DND-41 (cell line): Measurements from ENCODE around the gene MRM3.

Experiments used
- ATAC-seq: fragments of 200-7000 bp; cut with Tn5 transposase; 3 replicates; pipeline ENCODE4 v1.9.1; 2021; ENCODE audit warnings: low read depth; ENCODE audit not compliant: insufficient read depth
- DNase-seq: peaks from one replicate; pipeline ENCODE4 v3.0.0-alpha.2; 2020
- H2AFZ ChIP-seq: 2 replicates; pipeline ENCODE4 v1.6.0; 2012; ENCODE audit warnings: low read depth, low read length
- H3K27ac ChIP-seq: 2 replicates; pipeline ENCODE4 v1.5.1; 2012; ENCODE audit warnings: low read length, inconsistent platforms
- H3K27me3 ChIP-seq: fragments of 200-600 bp; sonication (generic); 2 replicates; pipeline ENCODE4 v1.6.0; 2012; ENCODE audit warnings: low read length, mild to moderate bottlenecking, inconsistent platforms; ENCODE audit not compliant: insufficient read depth, poor library complexity
- H3K36me3 ChIP-seq: 2 replicates; pipeline ENCODE4 v1.5.1; 2012; ENCODE audit warnings: low read length, inconsistent platforms; ENCODE audit not compliant: insufficient read depth
- H3K4me1 ChIP-seq: 2 replicates; pipeline ENCODE4 v1.5.1; 2012; ENCODE audit warnings: mild to moderate bottlenecking, low read length; ENCODE audit not compliant: insufficient read depth
- H3K4me2 ChIP-seq: 2 replicates; pipeline ENCODE4 v1.6.0; 2012; ENCODE audit warnings: mild to moderate bottlenecking, moderate library complexity, low read length, inconsistent platforms; ENCODE audit not compliant: insufficient read depth
- H3K4me3 ChIP-seq, 2 experiments: fragments of 200-600 bp in 1 of 2; shearing (Covaris generic) in 1 of 2; 2 replicates each; pipeline ENCODE4 v1.5.1; 2012 to 2016; ENCODE audit warnings: inconsistent platforms in 2 of 2, low read length in 2 of 2, mild to moderate bottlenecking in 2 of 2, low read depth in 1 of 2, moderate library complexity in 1 of 2
- H3K79me2 ChIP-seq: 2 replicates; pipeline ENCODE4 v1.6.0; 2012; ENCODE audit warnings: low read length, inconsistent platforms; ENCODE audit not compliant: insufficient read depth
- H3K9ac ChIP-seq: 2 replicates; pipeline ENCODE4 v1.6.0; 2012; ENCODE audit warnings: low read depth, mild to moderate bottlenecking, inconsistent platforms, low read length, moderate library complexity
- H3K9me3 ChIP-seq: 2 replicates; pipeline ENCODE4 v1.5.1; 2012; ENCODE audit warnings: low read length, moderate library complexity, mild to moderate bottlenecking, inconsistent platforms; ENCODE audit not compliant: insufficient read depth, severe bottlenecking
- H4K20me1 ChIP-seq: 2 replicates; pipeline ENCODE4 v1.6.0; 2012; ENCODE audit warnings: low read length; ENCODE audit not compliant: insufficient read depth
- CTCF ChIP-seq: IDR thresholded peaks from 2 replicates; pipeline ENCODE4 v1.5.1; 2012; ENCODE audit warnings: borderline replicate concordance, low read length, moderate library complexity, mild to moderate bottlenecking; ENCODE audit not compliant: poor library complexity, severe bottlenecking; ENCODE audit errors: extremely low read depth
- EZH2 ChIP-seq: IDR thresholded peaks from 3 replicates; pipeline ENCODE4 v1.6.1; 2012; ENCODE audit warnings: borderline replicate concordance, low read depth, mild to moderate bottlenecking, moderate library complexity, low read length, inconsistent platforms; ENCODE audit not compliant: severe bottlenecking

MRM3 gene

GRCh38 chr17:773467-774312 lies 8.5 kb upstream of the MRM3 start:
- no peak overlapping the region for H3K27ac ChIP-seq
- H3K9me3 ChIP-seq, result no peaks in the 10 kb centered on the region
- no peak for ATAC-seq
- peaks cover 24% of the 10 kb centered on the region for H3K79me2 ChIP-seq
- H3K4me1 ChIP-seq, result no peaks in the 10 kb centered on the region
- H2AFZ ChIP-seq, result no peak overlapping the region
- TF ChIP-seq CTCF (no peak), EZH2 (no peak)
- no peaks in the 10 kb centered on the region for H3K27me3 ChIP-seq
- peaks cover 3% of the 10 kb centered on the region; the same call in 1 of the 2 replicates for H4K20me1 ChIP-seq
- DNase-seq, result no peak
- H3K4me3 ChIP-seq, result no peak overlapping the region
- H3K36me3 ChIP-seq, result peaks cover 95% of the 10 kb centered on the region
- no peak overlapping the region for H3K9ac ChIP-seq
- H3K4me2 ChIP-seq, result no peak overlapping the region

GRCh38 chr17:774313-774584 lies 7.9 kb upstream of the MRM3 start:
- no peak overlapping the region for H3K27ac ChIP-seq
- no peaks in the 10 kb centered on the region for H3K9me3 ChIP-seq
- H3K4me2 ChIP-seq, result no peak overlapping the region
- H3K4me3 ChIP-seq, result no peak overlapping the region
- DNase-seq, result no peak
- H3K79me2 ChIP-seq, result peaks cover 29% of the 10 kb centered on the region
- peaks cover 3% of the 10 kb centered on the region; the same call in 1 of the 2 replicates for H4K20me1 ChIP-seq
- H3K9ac ChIP-seq, result no peak overlapping the region
- H3K27me3 ChIP-seq, result no peaks in the 10 kb centered on the region
- H3K4me1 ChIP-seq, result no peaks in the 10 kb centered on the region
- TF ChIP-seq CTCF (no peak), EZH2 (no peak)
- ATAC-seq, result no peak
- H3K36me3 ChIP-seq, result peaks cover 93% of the 10 kb centered on the region
- H2AFZ ChIP-seq, result no peak overlapping the region

- Histone ChIP-seq H3K27me3 (no peaks in the 10 kb centered on the region), H2AFZ (no peak overlapping the region), H3K4me2 (no peak overlapping the region), H3K4me3 (no peak overlapping the region), H3K36me3 (peaks cover 61% of the 10 kb centered on the region), H3K79me2 (peaks cover 66% of the 10 kb centered on the region), H3K27ac (no peak overlapping the region), H3K9me3 (no peaks in the 10 kb centered on the region), H4K20me1 (peaks cover 3% of the 10 kb centered on the region; the same call in 1 of the 2 replicates), H3K4me1 (peaks cover 21% of the 10 kb centered on the region), H3K9ac (no peak overlapping the region)
- TF ChIP-seq CTCF (no peak), EZH2 (no peak)
- ATAC-seq, result no peak
- DNase-seq, result no peak
Measured at GRCh38 chr17:778096-778495, 4.1 kb upstream of the MRM3 start.
